ENCODE results near the gene MED13. TPM values are rescaled to one million over a fixed set of nuclear protein-coding genes. Genes with fewer than 3 reads are reported as not detected.

MED13 gene
- total and polyA plus RNA-seq, 2 experiments from 2014 or later = 6.6 to 51.2 TPM

- Histone ChIP-seq H3K36me3 (replicated peaks; ENCODE audit: insufficient read depth, low read depth) (no peaks in the 10 kb centered on the region), H3K4me1 (ENCODE audit: insufficient read depth) (peaks cover 8% of the 10 kb centered on the region), H3K27me3 (no peaks in the 10 kb centered on the region), H3K79me2 (no peaks in the 10 kb centered on the region), H4K20me1 (ENCODE audit: insufficient read depth, poor library complexity, severe bottlenecking) (no peaks in the 10 kb centered on the region), H3K9me2 (replicated peaks; ENCODE audit: insufficient read depth) (no peaks in the 10 kb centered on the region), H3K9me3 (ENCODE audit: low read depth) (no peaks in the 10 kb centered on the region), H2AFZ (no peak overlapping the region), H3K27ac (no peak overlapping the region), H3K4me2 (no peak overlapping the region), H3K4me3 (no peak overlapping the region)
- TF ChIP-seq CTCF (IDR thresholded peaks at IDR 0.05; ENCODE audit: poor library complexity) (peak; percentile 68), EZH2phosphoT487 (IDR thresholded peaks at IDR 0.05; ENCODE audit: low read depth, severe bottlenecking, unreplicated experiment) (no peak), EZH2 (IDR thresholded peaks at IDR 0.05; ENCODE audit: borderline replicate concordance) (no peak)
- WGBS (ENCODE audit: low lambda C conversion rate, missing lambda C conversion rate) = 8% methylated on average over 2 of the region's 2 CpGs
- DNase-seq (ENCODE audit: low spot score) = peak; percentile 83
Measured at GRCh38 chr17:62109378-62109902, 44.4 kb upstream of the MED13 start.

GRCh38 chr17:62105861-62106260, 40.8 kb upstream of the MED13 start:
- Histone ChIP-seq H2AFZ (no peak overlapping the region), H3K4me2 (no peak overlapping the region), H3K27ac (no peak overlapping the region), H3K79me2 (no peaks in the 10 kb centered on the region), H3K9me3 (ENCODE audit: low read depth) (no peaks in the 10 kb centered on the region), H3K4me1 (ENCODE audit: insufficient read depth) (peaks cover 11% of the 10 kb centered on the region), H3K4me3 (no peak overlapping the region), H4K20me1 (ENCODE audit: insufficient read depth, poor library complexity, severe bottlenecking) (no peaks in the 10 kb centered on the region), H3K9me2 (replicated peaks; ENCODE audit: insufficient read depth) (no peaks in the 10 kb centered on the region), H3K27me3 (no peaks in the 10 kb centered on the region), H3K36me3 (replicated peaks; ENCODE audit: insufficient read depth, low read depth) (no peaks in the 10 kb centered on the region)
- WGBS (ENCODE audit: low lambda C conversion rate, missing lambda C conversion rate) = 95% methylated on average over 1 of the region's 1 CpG
- TF ChIP-seq EZH2 (IDR thresholded peaks at IDR 0.05; ENCODE audit: borderline replicate concordance) (no peak), CTCF (IDR thresholded peaks at IDR 0.05; ENCODE audit: poor library complexity) (no peak), EZH2phosphoT487 (IDR thresholded peaks at IDR 0.05; ENCODE audit: low read depth, severe bottlenecking, unreplicated experiment) (no peak)
- no peak for DNase-seq (ENCODE audit: low spot score)

- no peaks in the 10 kb centered on the region for H3K9me3 ChIP-seq (ENCODE audit: low read depth)
- H3K4me1 ChIP-seq (ENCODE audit: insufficient read depth) = peaks cover 11% of the 10 kb centered on the region
- no peak overlapping the region for H3K4me3 ChIP-seq
- H3K79me2 ChIP-seq = no peaks in the 10 kb centered on the region
- no peaks in the 10 kb centered on the region for H4K20me1 ChIP-seq (ENCODE audit: insufficient read depth, poor library complexity, severe bottlenecking)
- WGBS (ENCODE audit: low lambda C conversion rate, missing lambda C conversion rate) = 82% methylated on average over 3 of the region's 3 CpGs
- no peaks in the 10 kb centered on the region for H3K36me3 ChIP-seq (replicated peaks; ENCODE audit: insufficient read depth, low read depth)
- H3K4me2 ChIP-seq = no peak overlapping the region
- no peaks in the 10 kb centered on the region for H3K27me3 ChIP-seq
- no peak overlapping the region for H3K27ac ChIP-seq
- TF ChIP-seq EZH2 (IDR thresholded peaks at IDR 0.05; ENCODE audit: borderline replicate concordance) (no peak), EZH2phosphoT487 (IDR thresholded peaks at IDR 0.05; ENCODE audit: low read depth, severe bottlenecking, unreplicated experiment) (no peak), CTCF (IDR thresholded peaks at IDR 0.05; ENCODE audit: poor library complexity) (no peak)
- no peak overlapping the region for H2AFZ ChIP-seq
- no peaks in the 10 kb centered on the region for H3K9me2 ChIP-seq (replicated peaks; ENCODE audit: insufficient read depth)
- no peak for DNase-seq (ENCODE audit: low spot score)
Measured at GRCh38 chr17:62105357-62105756, 40.3 kb upstream of the MED13 start.

All from hepatocyte (in vitro differentiated cells).